K562 (cell line): ENCODE measurements around the gene HSD11B1. TPM values are rescaled to one million over a fixed set of nuclear protein-coding genes. Genes with fewer than 3 reads are reported as not detected.
A peak's percentile ranks its signal among the peaks of the same experiment; 100 is the strongest.

Experiments
- ATAC-seq: fragments of 200-7000 bp; cut with Tn5 transposase; 3 replicates; pipeline ENCODE4 v1.9.1; 2020; ENCODE audit warnings: moderate library complexity
- BruUV-seq: library from RNA; stranded (reverse); fragments of 400-500 nt; replicated peaks from 2 replicates; lab custom pipeline; 2021; lab: Mats Ljungman, UMichigan
- CTCF ChIA-PET: fragments of 300-600 bp; formaldehyde crosslinking; extraction: SDS; loops from one replicate; lab custom pipeline; 2021; ENCODE audit warnings: low intra/inter-chr PET ratio; lab: Yijun Ruan, JAX
- POLR2A ChIA-PET: fragments of 300-600, 350-650 bp; sonication (Branson Sonifier 250); formaldehyde crosslinking; extraction: SDS; loops from one replicate; lab custom pipeline; 2021; ENCODE audit warnings: antibody characterized with exemption, inconsistent platforms; lab: Yijun Ruan, JAX
- DNase-seq, 4 experiments: peaks; one replicate each; pipeline versions ENCODE4 v3.0.0 to v3.0.0-alpha.2; 2011 to 2018; ENCODE audit warnings: low spot score in 3 of 4, mixed read lengths in 3 of 4; ENCODE audit errors: extremely low read depth in 1 of 4
- FAIRE-seq: peaks from 2 replicates; lab custom pipeline; 2011; peaks lifted over from hg19 to GRCh38; lab: Jason Lieb, UNC
- H2AFZ ChIP-seq: 2 replicates; pipeline ENCODE4 v1.6.0; 2011; ENCODE audit warnings: low read depth, low read length, control low read depth, inconsistent platforms
- H3K27ac ChIP-seq: fragments of 200-600 bp; 3 replicates; pipeline ENCODE4 v1.8.0; 2011; ENCODE audit warnings: low read depth, mild to moderate bottlenecking, control low read depth, inconsistent platforms, low read length, moderate library complexity, mixed read lengths; ENCODE audit errors: extremely low read depth
- H3K27me3 ChIP-seq, 2 experiments: fragments of 300-600 bp in 1 of 2; 2 replicates in 1 of 2; 3 replicates in 1 of 2; pipeline versions ENCODE4 v1.6.0 to v1.8.0; 2011; ENCODE audit warnings: inconsistent platforms in 2 of 2, low read length in 2 of 2, mild to moderate bottlenecking in 1 of 2, mixed read lengths in 1 of 2, moderate library complexity in 1 of 2; ENCODE audit not compliant: control insufficient read depth in 2 of 2, insufficient read depth in 2 of 2
- H3K36me3 ChIP-seq: fragments of 300-600 bp; 3 replicates; pipeline ENCODE4 v1.8.0; 2011; ENCODE audit warnings: mild to moderate bottlenecking, low read length, inconsistent platforms; ENCODE audit not compliant: control insufficient read depth, insufficient read depth
- H3K4me1 ChIP-seq, 2 experiments: fragments of 200-600 bp in 1 of 2; replicated peaks in 1 of 2; 2 replicates in 1 of 2; 3 replicates in 1 of 2; pipeline versions ENCODE4 v1.5.1 to v1.8.0; 2011; ENCODE audit warnings: inconsistent platforms in 2 of 2, low read length in 2 of 2, mild to moderate bottlenecking in 1 of 2, mixed read lengths in 1 of 2, moderate library complexity in 1 of 2; ENCODE audit not compliant: control insufficient read depth in 2 of 2, insufficient read depth in 2 of 2
- H3K4me2 ChIP-seq: 2 replicates; pipeline ENCODE4 v1.6.1; 2011; ENCODE audit warnings: low read length, control low read depth, inconsistent platforms, mixed read lengths; ENCODE audit not compliant: insufficient read depth
- H3K4me3 ChIP-seq: fragments of 200-600 bp; sonication (generic), shearing (Covaris generic); 2 replicates; pipeline ENCODE4 v1.5.1; 2016; ENCODE audit warnings: control low read depth, inconsistent platforms
- H3K79me2 ChIP-seq: fragments of 200-600 bp; 3 replicates; pipeline ENCODE4 v1.8.0; 2011; ENCODE audit warnings: low read length, inconsistent platforms; ENCODE audit not compliant: control insufficient read depth, insufficient read depth
- H3K9ac ChIP-seq, 2 experiments: 2 replicates each; pipeline versions ENCODE4 v1.6.0 to v1.6.1; 2011; ENCODE audit warnings: low read depth in 2 of 2, low read length in 2 of 2, control low read depth in 1 of 2, inconsistent platforms in 1 of 2, mild to moderate bottlenecking in 1 of 2, mixed read lengths in 1 of 2; ENCODE audit not compliant: insufficient read depth in 1 of 2
- H3K9me1 ChIP-seq: one replicate; pipeline ENCODE4 v1.6.0; 2011; ENCODE audit warnings: inconsistent platforms, mild to moderate bottlenecking, low read length, moderate library complexity; ENCODE audit not compliant: control insufficient read depth, insufficient read depth
- H3K9me3 ChIP-seq: replicated peaks from 2 replicates; pipeline ENCODE4 v1.5.1; 2011; ENCODE audit warnings: low read depth, low read length, inconsistent platforms; ENCODE audit not compliant: control insufficient read depth, insufficient read depth
- H4K20me1 ChIP-seq: replicated peaks from 2 replicates; pipeline ENCODE4 v1.6.1; 2011; ENCODE audit warnings: low read length, inconsistent platforms, mixed read lengths; ENCODE audit not compliant: control insufficient read depth, insufficient read depth
- POLR2H ChIP-seq: IDR thresholded peaks from 2 replicates; pipeline ENCODE4 v1.6.1; 2016; ENCODE audit warnings: missing genetic modification characterization, low read depth, mild to moderate bottlenecking, control low read depth, missing compliant biosample characterization, moderate library complexity
- RHOXF2B ChIP-seq: fragments of 250-450 bp; sonication (Bioruptor Pico); conservative IDR thresholded peaks from 2 replicates; pipeline ENCODE4 v1.5.1; 2021
- SNIP1 ChIP-seq: fragments of 450-650 bp; IDR thresholded peaks from 2 replicates; pipeline ENCODE4 v1.7.1; 2017; ENCODE audit warnings: low read depth, mild to moderate bottlenecking
- WGBS: fragments of 100-300 bp; shearing (Covaris generic); methylation state at CpG from one replicate; pipeline ENCODE4 v1.1.6; 2016; ENCODE audit warnings: low coverage, mixed read lengths; ENCODE audit not compliant: insufficient coverage; ENCODE audit errors: missing lambda C conversion rate; 5-methylcytosine and 5-hydroxymethylcytosine counted together
- in situ Hi-C: fragments of 300-500 bp; cut with MboI; formaldehyde crosslinking; loops from 4 replicates; pipeline ENCODE4 v1.15.0; 2018; ENCODE audit warnings: inconsistent platforms, mixed read lengths
- intact Hi-C: fragments of 100-400 bp; cut with micrococcal nuclease; formaldehyde crosslinking; loops from 2 replicates; pipeline ENCODE4 v1.14.2; 2022
- polyA plus RNA-seq, 8 experiments: library from polyadenylated mRNA; depleted of rRNA in 4 of 8; stranded (reverse) in 5 of 8; unstranded in 3 of 8; fragments of >200 nt; fragmentation: Nextera tagmentation in 2 of 8; fragmentation: Illumina TruSeq in 1 of 8; extraction: Ambion mirVana in 2 of 8; extraction: Trizol in 1 of 8; gene quantifications; 2 replicates each; pipeline versions ENCODE4 v1.2.1 to v1.2.3, GENCODE V29; 2011 to 2014; ENCODE audit warnings: inconsistent platforms in 1 of 8, missing spikeins in 1 of 8
- total RNA-seq, 7 experiments: library from RNA; depleted of rRNA in 6 of 7; stranded (reverse); fragments of >200 nt in 6 of 7; fragmentation: Illumina TruSeq in 2 of 7; extraction: Trizol in 2 of 7; gene quantifications; 2 replicates each; pipeline versions ENCODE4 v1.2.1 to v1.2.3, GENCODE V29; 2011 to 2021; ENCODE audit warnings: low replicate concordance in 1 of 7
- TF ChIP-seq, protein P1 (sequence below): fragments of 450-650 bp; IDR thresholded peaks from 2 replicates; pipeline ENCODE4 v1.6.1; 2016; ENCODE audit warnings: mild to moderate bottlenecking, moderate library complexity
- TF ChIP-seq, protein P2 (sequence below): fragments of 450-650 bp; conservative IDR thresholded peaks from 2 replicates; pipeline ENCODE4 v1.6.1; 2016; ENCODE audit warnings: missing genetic modification characterization, low read depth, mild to moderate bottlenecking, missing compliant biosample characterization, moderate library complexity
- TF ChIP-seq, protein P3 (sequence below): fragments of 250-450 bp; sonication (Bioruptor Pico); IDR thresholded peaks from 2 replicates; pipeline ENCODE4 v1.5.0; 2020; ENCODE audit warnings: mild to moderate bottlenecking

HSD11B1 gene
- total and polyA plus RNA-seq, 9 of the 15 experiments (the other 6 are each of a cell fraction or from before 2014, with no cell fraction given) = 0.04 to 0.16 TPM; not detected in 7

DNA sequence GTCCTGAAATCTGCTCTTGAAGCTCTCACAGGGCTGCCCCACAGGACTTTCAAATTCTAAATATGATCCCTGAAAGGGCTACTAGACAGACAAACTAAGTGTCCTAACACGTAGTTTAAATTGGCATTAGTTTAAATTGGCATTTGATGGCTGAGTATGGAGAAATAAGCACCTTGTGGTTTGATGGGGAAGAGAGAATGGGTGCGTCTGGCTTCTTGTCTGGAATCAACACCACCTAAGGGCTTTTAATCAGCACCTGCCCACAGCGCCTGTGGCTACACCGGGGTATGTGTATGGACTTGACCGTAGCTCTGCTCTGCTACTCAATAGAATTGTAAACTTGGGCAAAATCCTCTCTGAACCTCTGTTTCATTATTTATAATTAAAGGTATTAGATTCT, 46.7 kb upstream of the HSD11B1 start:
- Histone ChIP-seq H2AFZ (no peak overlapping the region), H3K4me3 (no peak overlapping the region), H3K9ac (no peak overlapping the region), H4K20me1 (no peaks in the 10 kb centered on the region), H3K27ac (no peak overlapping the region), H3K4me2 (no peak overlapping the region), H3K9me1 (no peaks in the 10 kb centered on the region), H3K79me2 (no peaks in the 10 kb centered on the region), H3K36me3 (no peaks in the 10 kb centered on the region), H3K4me1 (peaks cover 10 to 15% of the 10 kb centered on the region in 2 experiments; a peak in 4 of 5 replicates), H3K9me3 (no peaks in the 10 kb centered on the region), H3K27me3 (peaks cover 0 to 6% of the 10 kb centered on the region in 2 experiments; a peak in 2 of 5 replicates)
- TF ChIP-seq POLR2H (tag) (no peak), SNIP1 (no peak), RHOXF2B (CRISPR knock-in tag) (no peak)
- TF ChIP-seq, protein P1, sequence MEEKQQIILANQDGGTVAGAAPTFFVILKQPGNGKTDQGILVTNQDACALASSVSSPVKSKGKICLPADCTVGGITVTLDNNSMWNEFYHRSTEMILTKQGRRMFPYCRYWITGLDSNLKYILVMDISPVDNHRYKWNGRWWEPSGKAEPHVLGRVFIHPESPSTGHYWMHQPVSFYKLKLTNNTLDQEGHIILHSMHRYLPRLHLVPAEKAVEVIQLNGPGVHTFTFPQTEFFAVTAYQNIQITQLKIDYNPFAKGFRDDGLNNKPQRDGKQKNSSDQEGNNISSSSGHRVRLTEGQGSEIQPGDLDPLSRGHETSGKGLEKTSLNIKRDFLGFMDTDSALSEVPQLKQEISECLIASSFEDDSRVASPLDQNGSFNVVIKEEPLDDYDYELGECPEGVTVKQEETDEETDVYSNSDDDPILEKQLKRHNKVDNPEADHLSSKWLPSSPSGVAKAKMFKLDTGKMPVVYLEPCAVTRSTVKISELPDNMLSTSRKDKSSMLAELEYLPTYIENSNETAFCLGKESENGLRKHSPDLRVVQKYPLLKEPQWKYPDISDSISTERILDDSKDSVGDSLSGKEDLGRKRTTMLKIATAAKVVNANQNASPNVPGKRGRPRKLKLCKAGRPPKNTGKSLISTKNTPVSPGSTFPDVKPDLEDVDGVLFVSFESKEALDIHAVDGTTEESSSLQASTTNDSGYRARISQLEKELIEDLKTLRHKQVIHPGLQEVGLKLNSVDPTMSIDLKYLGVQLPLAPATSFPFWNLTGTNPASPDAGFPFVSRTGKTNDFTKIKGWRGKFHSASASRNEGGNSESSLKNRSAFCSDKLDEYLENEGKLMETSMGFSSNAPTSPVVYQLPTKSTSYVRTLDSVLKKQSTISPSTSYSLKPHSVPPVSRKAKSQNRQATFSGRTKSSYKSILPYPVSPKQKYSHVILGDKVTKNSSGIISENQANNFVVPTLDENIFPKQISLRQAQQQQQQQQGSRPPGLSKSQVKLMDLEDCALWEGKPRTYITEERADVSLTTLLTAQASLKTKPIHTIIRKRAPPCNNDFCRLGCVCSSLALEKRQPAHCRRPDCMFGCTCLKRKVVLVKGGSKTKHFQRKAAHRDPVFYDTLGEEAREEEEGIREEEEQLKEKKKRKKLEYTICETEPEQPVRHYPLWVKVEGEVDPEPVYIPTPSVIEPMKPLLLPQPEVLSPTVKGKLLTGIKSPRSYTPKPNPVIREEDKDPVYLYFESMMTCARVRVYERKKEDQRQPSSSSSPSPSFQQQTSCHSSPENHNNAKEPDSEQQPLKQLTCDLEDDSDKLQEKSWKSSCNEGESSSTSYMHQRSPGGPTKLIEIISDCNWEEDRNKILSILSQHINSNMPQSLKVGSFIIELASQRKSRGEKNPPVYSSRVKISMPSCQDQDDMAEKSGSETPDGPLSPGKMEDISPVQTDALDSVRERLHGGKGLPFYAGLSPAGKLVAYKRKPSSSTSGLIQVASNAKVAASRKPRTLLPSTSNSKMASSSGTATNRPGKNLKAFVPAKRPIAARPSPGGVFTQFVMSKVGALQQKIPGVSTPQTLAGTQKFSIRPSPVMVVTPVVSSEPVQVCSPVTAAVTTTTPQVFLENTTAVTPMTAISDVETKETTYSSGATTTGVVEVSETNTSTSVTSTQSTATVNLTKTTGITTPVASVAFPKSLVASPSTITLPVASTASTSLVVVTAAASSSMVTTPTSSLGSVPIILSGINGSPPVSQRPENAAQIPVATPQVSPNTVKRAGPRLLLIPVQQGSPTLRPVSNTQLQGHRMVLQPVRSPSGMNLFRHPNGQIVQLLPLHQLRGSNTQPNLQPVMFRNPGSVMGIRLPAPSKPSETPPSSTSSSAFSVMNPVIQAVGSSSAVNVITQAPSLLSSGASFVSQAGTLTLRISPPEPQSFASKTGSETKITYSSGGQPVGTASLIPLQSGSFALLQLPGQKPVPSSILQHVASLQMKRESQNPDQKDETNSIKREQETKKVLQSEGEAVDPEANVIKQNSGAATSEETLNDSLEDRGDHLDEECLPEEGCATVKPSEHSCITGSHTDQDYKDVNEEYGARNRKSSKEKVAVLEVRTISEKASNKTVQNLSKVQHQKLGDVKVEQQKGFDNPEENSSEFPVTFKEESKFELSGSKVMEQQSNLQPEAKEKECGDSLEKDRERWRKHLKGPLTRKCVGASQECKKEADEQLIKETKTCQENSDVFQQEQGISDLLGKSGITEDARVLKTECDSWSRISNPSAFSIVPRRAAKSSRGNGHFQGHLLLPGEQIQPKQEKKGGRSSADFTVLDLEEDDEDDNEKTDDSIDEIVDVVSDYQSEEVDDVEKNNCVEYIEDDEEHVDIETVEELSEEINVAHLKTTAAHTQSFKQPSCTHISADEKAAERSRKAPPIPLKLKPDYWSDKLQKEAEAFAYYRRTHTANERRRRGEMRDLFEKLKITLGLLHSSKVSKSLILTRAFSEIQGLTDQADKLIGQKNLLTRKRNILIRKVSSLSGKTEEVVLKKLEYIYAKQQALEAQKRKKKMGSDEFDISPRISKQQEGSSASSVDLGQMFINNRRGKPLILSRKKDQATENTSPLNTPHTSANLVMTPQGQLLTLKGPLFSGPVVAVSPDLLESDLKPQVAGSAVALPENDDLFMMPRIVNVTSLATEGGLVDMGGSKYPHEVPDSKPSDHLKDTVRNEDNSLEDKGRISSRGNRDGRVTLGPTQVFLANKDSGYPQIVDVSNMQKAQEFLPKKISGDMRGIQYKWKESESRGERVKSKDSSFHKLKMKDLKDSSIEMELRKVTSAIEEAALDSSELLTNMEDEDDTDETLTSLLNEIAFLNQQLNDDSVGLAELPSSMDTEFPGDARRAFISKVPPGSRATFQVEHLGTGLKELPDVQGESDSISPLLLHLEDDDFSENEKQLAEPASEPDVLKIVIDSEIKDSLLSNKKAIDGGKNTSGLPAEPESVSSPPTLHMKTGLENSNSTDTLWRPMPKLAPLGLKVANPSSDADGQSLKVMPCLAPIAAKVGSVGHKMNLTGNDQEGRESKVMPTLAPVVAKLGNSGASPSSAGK = no peak
- TF ChIP-seq, protein P2, sequence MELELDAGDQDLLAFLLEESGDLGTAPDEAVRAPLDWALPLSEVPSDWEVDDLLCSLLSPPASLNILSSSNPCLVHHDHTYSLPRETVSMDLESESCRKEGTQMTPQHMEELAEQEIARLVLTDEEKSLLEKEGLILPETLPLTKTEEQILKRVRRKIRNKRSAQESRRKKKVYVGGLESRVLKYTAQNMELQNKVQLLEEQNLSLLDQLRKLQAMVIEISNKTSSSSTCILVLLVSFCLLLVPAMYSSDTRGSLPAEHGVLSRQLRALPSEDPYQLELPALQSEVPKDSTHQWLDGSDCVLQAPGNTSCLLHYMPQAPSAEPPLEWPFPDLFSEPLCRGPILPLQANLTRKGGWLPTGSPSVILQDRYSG (tag) = 0 out of 2 replicates have a peak, but pooled peaks have one; percentile 4
- TF ChIP-seq, protein P3, sequence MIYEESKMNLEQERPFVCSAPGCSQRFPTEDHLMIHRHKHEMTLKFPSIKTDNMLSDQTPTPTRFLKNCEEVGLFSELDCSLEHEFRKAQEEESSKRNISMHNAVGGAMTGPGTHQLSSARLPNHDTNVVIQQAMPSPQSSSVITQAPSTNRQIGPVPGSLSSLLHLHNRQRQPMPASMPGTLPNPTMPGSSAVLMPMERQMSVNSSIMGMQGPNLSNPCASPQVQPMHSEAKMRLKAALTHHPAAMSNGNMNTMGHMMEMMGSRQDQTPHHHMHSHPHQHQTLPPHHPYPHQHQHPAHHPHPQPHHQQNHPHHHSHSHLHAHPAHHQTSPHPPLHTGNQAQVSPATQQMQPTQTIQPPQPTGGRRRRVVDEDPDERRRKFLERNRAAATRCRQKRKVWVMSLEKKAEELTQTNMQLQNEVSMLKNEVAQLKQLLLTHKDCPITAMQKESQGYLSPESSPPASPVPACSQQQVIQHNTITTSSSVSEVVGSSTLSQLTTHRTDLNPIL (CRISPR knock-in tag) = no peak
- no TSS peak for BruUV-seq
- ChIA-PET POLR2A (interaction anchor here (0.7 to 1.7 kb wide), 4 partner anchors 9 to 28 kb away, joined by 3 to 6 read pairs (median 5); no protein-coding TSS in a partner anchor), CTCF (no interaction called here)
- DNase-seq (no peak), FAIRE-seq (no peak), ATAC-seq (no peak)
- in situ Hi-C loops (loop anchor here (10.0 kb wide), 1 partner anchor 1833 kb away; no protein-coding TSS in a partner anchor), intact Hi-C loops (no loop called here)
- 44% methylated on average over 5 of the region's 5 CpGs for WGBS
